Osteoblast (primary cell): ENCODE measurements around the gene CNKSR1. TPM values are rescaled to one million over a fixed set of nuclear protein-coding genes. Genes with fewer than 3 reads are reported as not detected.

ENCODE experiments used
- DNase-seq: peaks from one replicate; pipeline ENCODE4 v3.0.0; 2011; ENCODE audit warnings: low spot score, mixed read lengths; ENCODE audit not compliant: insufficient read length; ENCODE audit errors: missing footprints
- H2AFZ ChIP-seq: 2 replicates; pipeline ENCODE4 v1.6.0; 2011; ENCODE audit warnings: mild to moderate bottlenecking, low read length
- H3K27ac ChIP-seq: 2 replicates; pipeline ENCODE4 v1.5.1; 2011; ENCODE audit warnings: mild to moderate bottlenecking, low read depth, low read length, moderate library complexity
- H3K27me3 ChIP-seq: 2 replicates; pipeline ENCODE4 v1.6.0; 2012; ENCODE audit warnings: mild to moderate bottlenecking, control low read depth, inconsistent platforms, low read length, moderate library complexity; ENCODE audit not compliant: insufficient read depth
- H3K36me3 ChIP-seq: 2 replicates; pipeline ENCODE4 v1.5.1; 2011; ENCODE audit warnings: mild to moderate bottlenecking, low read length, control low read depth, moderate library complexity; ENCODE audit not compliant: insufficient read depth
- H3K4me1 ChIP-seq: 2 replicates; pipeline ENCODE4 v1.5.1; 2011; ENCODE audit warnings: mild to moderate bottlenecking, low read length, control low read depth, moderate library complexity; ENCODE audit not compliant: insufficient read depth
- H3K4me2 ChIP-seq: 2 replicates; pipeline ENCODE4 v1.6.0; 2011; ENCODE audit warnings: mild to moderate bottlenecking, low read length; ENCODE audit not compliant: insufficient read depth
- H3K4me3 ChIP-seq: fragments of 200-600 bp; sonication (generic); 3 replicates; pipeline ENCODE4 v1.5.1; 2012; ENCODE audit warnings: mild to moderate bottlenecking, low read length, inconsistent platforms; ENCODE audit not compliant: insufficient read depth
- H3K79me2 ChIP-seq: 2 replicates; pipeline ENCODE4 v1.6.0; 2012; ENCODE audit warnings: mild to moderate bottlenecking, low read length, control low read depth, inconsistent platforms; ENCODE audit not compliant: insufficient read depth
- H3K9me3 ChIP-seq: 2 replicates; pipeline ENCODE4 v1.5.1; 2011; ENCODE audit warnings: low read depth, low read length, control low read depth
- H4K20me1 ChIP-seq: 2 replicates; pipeline ENCODE4 v1.6.0; 2012; ENCODE audit warnings: mild to moderate bottlenecking, low read length, control low read depth; ENCODE audit not compliant: insufficient read depth
- total RNA-seq: library from RNA; depleted of rRNA; stranded (reverse); fragments of >200 nt; gene quantifications from 2 replicates; pipeline ENCODE4 v1.2.3, GENCODE V29; 2012
- TF ChIP-seq, protein P1 (sequence below): IDR thresholded peaks from 2 replicates; pipeline ENCODE4 v1.5.1; 2011; ENCODE audit warnings: mild to moderate bottlenecking, low read depth, low read length, moderate library complexity; ENCODE audit errors: extremely low read depth

The CNKSR1 gene
- total RNA-seq, 1 donor: under 0.01 TPM

DNA sequence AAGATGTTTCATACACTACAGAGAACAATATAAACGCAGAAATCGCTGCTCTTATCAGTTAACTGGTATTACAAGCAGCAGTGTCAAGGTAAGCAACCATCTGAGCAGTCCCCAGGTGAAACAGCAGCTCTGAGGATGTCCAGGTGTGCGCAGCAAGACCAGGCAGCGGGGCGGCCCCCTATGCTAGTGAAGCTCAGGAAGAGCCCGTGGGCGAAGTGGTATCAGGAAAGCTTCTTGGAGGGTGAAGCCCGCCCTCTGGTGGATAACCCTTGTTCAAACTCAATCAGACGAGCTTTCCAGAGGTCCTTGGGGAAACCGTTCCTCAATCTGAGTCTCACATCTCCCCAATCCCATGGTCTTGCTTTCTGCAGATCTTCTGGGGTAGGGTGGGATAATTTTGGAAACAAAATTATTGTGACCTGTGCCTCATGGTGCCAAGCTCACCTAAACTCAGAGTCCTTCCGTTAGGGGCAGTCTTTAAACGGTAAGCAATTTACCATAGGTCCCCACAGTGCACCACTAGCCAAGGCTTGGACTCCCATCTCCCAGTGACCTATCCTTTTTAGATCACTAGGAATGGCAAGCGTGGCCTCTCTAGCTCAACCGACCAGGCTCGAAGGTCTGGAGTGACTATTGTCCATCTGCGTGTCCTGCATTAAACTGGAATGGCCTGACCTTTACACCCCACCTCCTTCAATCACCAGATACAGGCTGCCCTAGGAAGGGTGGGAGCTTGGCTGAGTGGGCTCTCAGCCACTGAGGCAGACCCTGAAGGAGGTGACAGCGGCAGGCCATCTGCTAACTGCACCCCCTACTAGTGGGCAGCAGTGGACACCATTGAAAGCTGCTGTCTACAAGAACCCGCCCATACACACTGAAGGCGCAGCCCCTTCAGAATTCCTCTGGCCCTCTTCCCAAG lies 32.0 kb upstream of the CNKSR1 start:
- DNase-seq: peak; percentile 84
- Histone ChIP-seq H3K4me1 (no peaks in the 10 kb centered on the region), H3K9me3 (no peaks in the 10 kb centered on the region), H3K36me3 (no peaks in the 10 kb centered on the region), H3K4me2 (peak overlapping the region; percentile 46), H2AFZ (peak overlapping the region; percentile 79), H3K79me2 (no peaks in the 10 kb centered on the region), H3K27ac (no peak overlapping the region), H4K20me1 (no peaks in the 10 kb centered on the region), H3K27me3 (peaks cover 22% of the 10 kb centered on the region), H3K4me3 (no peak overlapping the region)
- TF ChIP-seq, protein P1, sequence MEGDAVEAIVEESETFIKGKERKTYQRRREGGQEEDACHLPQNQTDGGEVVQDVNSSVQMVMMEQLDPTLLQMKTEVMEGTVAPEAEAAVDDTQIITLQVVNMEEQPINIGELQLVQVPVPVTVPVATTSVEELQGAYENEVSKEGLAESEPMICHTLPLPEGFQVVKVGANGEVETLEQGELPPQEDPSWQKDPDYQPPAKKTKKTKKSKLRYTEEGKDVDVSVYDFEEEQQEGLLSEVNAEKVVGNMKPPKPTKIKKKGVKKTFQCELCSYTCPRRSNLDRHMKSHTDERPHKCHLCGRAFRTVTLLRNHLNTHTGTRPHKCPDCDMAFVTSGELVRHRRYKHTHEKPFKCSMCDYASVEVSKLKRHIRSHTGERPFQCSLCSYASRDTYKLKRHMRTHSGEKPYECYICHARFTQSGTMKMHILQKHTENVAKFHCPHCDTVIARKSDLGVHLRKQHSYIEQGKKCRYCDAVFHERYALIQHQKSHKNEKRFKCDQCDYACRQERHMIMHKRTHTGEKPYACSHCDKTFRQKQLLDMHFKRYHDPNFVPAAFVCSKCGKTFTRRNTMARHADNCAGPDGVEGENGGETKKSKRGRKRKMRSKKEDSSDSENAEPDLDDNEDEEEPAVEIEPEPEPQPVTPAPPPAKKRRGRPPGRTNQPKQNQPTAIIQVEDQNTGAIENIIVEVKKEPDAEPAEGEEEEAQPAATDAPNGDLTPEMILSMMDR: peak; percentile 75

- Histone ChIP-seq H3K27me3 (peaks cover 22% of the 10 kb centered on the region), H3K4me1 (no peaks in the 10 kb centered on the region), H3K9me3 (no peaks in the 10 kb centered on the region), H3K4me3 (no peak overlapping the region), H3K27ac (no peak overlapping the region), H3K4me2 (no peak overlapping the region), H2AFZ (no peak overlapping the region), H3K36me3 (no peaks in the 10 kb centered on the region), H4K20me1 (no peaks in the 10 kb centered on the region), H3K79me2 (no peaks in the 10 kb centered on the region)
- DNase-seq: no peak
- TF ChIP-seq, protein P1: no peak
Measured at GRCh38 chr1:26145960-26146294, 31.4 kb upstream of the CNKSR1 start.

- peaks cover 29% of the 10 kb centered on the region for H3K27me3 ChIP-seq
- no peaks in the 10 kb centered on the region for H3K79me2 ChIP-seq
- no peak overlapping the region for H3K4me2 ChIP-seq
- TF ChIP-seq, protein P1: no peak
- no peak for DNase-seq
- H3K27ac ChIP-seq: no peak overlapping the region
- H3K4me3 ChIP-seq: no peak overlapping the region
- H2AFZ ChIP-seq: no peak overlapping the region
- H3K36me3 ChIP-seq: no peaks in the 10 kb centered on the region
- no peaks in the 10 kb centered on the region for H3K4me1 ChIP-seq
- H3K9me3 ChIP-seq: no peaks in the 10 kb centered on the region
- H4K20me1 ChIP-seq: no peaks in the 10 kb centered on the region
Measured at GRCh38 chr1:26148887-26149286, 28.4 kb upstream of the CNKSR1 start.

DNA sequence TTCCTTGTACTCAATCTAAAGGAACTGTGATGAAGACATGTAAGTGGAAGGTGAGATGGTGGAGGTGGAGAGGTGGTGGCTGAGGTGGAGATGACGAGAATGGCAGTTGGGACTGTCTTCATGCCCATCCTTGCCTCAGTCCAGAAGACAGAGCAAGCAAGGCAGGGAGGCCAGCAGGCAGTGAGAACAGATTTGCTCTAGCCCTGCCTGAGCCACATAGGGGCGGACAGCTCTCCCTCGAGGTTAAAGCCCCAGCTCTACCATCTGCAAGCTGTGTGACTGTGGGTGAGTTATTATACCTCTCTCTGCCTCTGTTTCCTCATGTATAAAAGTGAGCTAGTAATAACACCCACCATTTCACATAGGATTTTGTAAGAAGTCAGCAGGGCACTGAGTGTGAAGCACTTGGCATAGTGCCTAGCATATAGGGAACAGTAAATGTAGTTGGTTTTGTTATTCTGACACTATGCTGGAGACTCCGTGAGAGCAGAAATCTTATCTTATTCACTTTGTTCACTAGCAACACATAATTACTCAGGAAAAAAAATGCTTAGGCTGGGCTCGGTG lies 23.2 kb upstream of the CNKSR1 start:
- TF ChIP-seq, protein P1: no peak
- H3K9me3 ChIP-seq: no peaks in the 10 kb centered on the region
- no peaks in the 10 kb centered on the region for H4K20me1 ChIP-seq
- no peaks in the 10 kb centered on the region for H3K4me1 ChIP-seq
- no peaks in the 10 kb centered on the region for H3K36me3 ChIP-seq
- H3K79me2 ChIP-seq: no peaks in the 10 kb centered on the region
- DNase-seq: no peak
- no peak overlapping the region for H3K4me2 ChIP-seq
- no peak overlapping the region for H2AFZ ChIP-seq
- peaks cover 40% of the 10 kb centered on the region for H3K27me3 ChIP-seq
- H3K4me3 ChIP-seq: no peak overlapping the region
- no peak overlapping the region for H3K27ac ChIP-seq
